Measurements from ENCODE around the gene HIRIP3. TPM values are rescaled to one million over a fixed set of nuclear protein-coding genes. Genes with fewer than 3 reads are reported as not detected.

The HIRIP3 gene
- total and polyA plus RNA-seq, 2 of the 13 experiments (the other 11 are each of a cell fraction or from before 2014, with no cell fraction given): 12.6 to 17.2 TPM

DNA sequence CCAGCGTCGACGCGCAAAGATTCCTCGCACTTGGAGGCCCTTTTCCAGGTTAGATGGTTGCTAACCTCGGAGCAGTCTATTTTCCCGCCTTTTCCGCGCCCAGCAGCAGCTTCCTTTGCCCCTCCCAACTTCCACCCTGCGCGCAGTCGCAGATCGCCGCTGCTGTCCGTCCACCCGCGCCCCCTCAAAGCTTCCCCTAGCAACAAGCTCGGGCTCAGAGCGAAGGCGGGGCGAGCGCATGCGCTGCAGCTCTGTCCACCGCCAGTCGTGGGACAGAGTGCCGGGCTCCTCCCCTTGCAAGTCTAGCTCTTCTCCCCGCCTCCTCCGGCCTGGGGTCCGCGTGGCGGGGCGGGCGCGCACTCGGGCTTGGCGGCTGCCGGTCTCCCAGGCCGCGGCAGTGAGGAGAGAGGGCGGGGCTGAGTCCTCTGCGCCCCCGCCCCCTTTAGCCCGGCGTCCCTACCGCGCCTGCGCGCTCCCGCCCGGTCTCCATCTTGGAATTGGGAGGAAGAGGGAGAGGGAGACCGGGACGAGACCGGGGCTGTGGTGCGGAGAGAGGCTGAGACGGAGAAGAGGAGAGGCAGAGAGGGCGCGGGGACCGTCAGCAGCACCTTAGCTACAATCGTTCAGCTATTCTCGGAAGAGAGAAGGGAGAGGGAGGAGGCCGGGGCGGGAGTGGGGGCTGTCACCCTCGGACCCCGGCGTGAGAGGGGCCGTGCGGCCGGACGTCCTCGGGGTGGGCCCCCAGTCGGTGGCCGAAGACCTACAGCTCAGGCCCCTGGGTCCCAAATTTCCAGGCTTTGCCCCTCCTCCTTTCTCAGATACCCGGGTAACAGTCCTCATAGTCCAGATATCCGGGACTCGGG, 21.8 kb downstream of the HIRIP3 start, which contains the start of gene TAOK2 (continued):
- TF ChIP-seq, protein P1, sequence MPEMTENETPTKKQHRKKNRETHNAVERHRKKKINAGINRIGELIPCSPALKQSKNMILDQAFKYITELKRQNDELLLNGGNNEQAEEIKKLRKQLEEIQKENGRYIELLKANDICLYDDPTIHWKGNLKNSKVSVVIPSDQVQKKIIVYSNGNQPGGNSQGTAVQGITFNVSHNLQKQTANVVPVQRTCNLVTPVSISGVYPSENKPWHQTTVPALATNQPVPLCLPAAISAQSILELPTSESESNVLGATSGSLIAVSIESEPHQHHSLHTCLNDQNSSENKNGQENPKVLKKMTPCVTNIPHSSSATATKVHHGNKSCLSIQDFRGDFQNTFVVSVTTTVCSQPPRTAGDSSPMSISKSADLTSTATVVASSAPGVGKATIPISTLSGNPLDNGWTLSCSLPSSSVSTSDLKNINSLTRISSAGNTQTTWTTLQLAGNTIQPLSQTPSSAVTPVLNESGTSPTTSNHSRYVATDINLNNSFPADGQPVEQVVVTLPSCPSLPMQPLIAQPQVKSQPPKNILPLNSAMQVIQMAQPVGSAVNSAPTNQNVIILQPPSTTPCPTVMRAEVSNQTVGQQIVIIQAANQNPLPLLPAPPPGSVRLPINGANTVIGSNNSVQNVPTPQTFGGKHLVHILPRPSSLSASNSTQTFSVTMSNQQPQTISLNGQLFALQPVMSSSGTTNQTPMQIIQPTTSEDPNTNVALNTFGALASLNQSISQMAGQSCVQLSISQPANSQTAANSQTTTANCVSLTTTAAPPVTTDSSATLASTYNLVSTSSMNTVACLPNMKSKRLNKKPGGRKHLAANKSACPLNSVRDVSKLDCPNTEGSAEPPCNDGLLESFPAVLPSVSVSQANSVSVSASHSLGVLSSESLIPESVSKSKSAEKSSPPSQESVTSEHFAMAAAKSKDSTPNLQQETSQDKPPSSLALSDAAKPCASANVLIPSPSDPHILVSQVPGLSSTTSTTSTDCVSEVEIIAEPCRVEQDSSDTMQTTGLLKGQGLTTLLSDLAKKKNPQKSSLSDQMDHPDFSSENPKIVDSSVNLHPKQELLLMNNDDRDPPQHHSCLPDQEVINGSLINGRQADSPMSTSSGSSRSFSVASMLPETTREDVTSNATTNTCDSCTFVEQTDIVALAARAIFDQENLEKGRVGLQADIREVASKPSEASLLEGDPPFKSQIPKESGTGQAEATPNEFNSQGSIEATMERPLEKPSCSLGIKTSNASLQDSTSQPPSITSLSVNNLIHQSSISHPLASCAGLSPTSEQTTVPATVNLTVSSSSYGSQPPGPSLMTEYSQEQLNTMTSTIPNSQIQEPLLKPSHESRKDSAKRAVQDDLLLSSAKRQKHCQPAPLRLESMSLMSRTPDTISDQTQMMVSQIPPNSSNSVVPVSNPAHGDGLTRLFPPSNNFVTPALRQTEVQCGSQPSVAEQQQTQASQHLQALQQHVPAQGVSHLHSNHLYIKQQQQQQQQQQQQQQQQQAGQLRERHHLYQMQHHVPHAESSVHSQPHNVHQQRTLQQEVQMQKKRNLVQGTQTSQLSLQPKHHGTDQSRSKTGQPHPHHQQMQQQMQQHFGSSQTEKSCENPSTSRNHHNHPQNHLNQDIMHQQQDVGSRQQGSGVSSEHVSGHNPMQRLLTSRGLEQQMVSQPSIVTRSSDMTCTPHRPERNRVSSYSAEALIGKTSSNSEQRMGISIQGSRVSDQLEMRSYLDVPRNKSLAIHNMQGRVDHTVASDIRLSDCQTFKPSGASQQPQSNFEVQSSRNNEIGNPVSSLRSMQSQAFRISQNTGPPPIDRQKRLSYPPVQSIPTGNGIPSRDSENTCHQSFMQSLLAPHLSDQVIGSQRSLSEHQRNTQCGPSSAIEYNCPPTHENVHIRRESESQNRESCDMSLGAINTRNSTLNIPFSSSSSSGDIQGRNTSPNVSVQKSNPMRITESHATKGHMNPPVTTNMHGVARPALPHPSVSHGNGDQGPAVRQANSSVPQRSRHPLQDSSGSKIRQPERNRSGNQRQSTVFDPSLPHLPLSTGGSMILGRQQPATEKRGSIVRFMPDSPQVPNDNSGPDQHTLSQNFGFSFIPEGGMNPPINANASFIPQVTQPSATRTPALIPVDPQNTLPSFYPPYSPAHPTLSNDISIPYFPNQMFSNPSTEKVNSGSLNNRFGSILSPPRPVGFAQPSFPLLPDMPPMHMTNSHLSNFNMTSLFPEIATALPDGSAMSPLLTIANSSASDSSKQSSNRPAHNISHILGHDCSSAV (CRISPR knock-in tag; IDR thresholded peaks at IDR 0.05; ENCODE audit: borderline replicate concordance): no peak
- TF ChIP-seq ZSCAN9 (CRISPR knock-in tag; IDR thresholded peaks at IDR 0.05; ENCODE audit: borderline replicate concordance): peak; percentile 90; the same call in 1 of the 2 replicates
- TF ChIP-seq ZNF83 (CRISPR knock-in tag; IDR thresholded peaks at IDR 0.05; ENCODE audit: borderline replicate concordance): peak; percentile 28; the same call in 1 of the 2 replicates
- TF ChIP-seq ZNF333 (CRISPR knock-in tag; IDR thresholded peaks at IDR 0.05; ENCODE audit: borderline replicate concordance): peak; percentile 68; the same call in 1 of the 2 replicates
- peak; percentile 68; the same call in 1 of the 2 replicates for TF ChIP-seq ZNF564 (CRISPR knock-in tag; IDR thresholded peaks at IDR 0.05)
- TF ChIP-seq, protein P2, sequence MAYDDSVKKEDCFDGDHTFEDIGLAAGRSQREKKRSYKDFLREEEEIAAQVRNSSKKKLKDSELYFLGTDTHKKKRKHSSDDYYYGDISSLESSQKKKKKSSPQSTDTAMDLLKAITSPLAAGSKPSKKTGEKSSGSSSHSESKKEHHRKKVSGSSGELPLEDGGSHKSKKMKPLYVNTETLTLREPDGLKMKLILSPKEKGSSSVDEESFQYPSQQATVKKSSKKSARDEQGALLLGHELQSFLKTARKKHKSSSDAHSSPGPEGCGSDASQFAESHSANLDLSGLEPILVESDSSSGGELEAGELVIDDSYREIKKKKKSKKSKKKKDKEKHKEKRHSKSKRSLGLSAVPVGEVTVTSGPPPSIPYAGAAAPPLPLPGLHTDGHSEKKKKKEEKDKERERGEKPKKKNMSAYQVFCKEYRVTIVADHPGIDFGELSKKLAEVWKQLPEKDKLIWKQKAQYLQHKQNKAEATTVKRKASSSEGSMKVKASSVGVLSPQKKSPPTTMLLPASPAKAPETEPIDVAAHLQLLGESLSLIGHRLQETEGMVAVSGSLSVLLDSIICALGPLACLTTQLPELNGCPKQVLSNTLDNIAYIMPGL (CRISPR knock-in tag; IDR thresholded peaks at IDR 0.05; ENCODE audit: borderline replicate concordance in 1 of 2, low read depth in 1 of 2): peak; percentile 72 to 78; a peak in 3 of 4 replicates
- TF ChIP-seq ZNF530 (CRISPR knock-in tag; IDR thresholded peaks at IDR 0.05; ENCODE audit: low read depth): no peak
- TF ChIP-seq HOXA3 (CRISPR knock-in tag; IDR thresholded peaks at IDR 0.05): peak; percentile 87
- TF ChIP-seq, protein P3, sequence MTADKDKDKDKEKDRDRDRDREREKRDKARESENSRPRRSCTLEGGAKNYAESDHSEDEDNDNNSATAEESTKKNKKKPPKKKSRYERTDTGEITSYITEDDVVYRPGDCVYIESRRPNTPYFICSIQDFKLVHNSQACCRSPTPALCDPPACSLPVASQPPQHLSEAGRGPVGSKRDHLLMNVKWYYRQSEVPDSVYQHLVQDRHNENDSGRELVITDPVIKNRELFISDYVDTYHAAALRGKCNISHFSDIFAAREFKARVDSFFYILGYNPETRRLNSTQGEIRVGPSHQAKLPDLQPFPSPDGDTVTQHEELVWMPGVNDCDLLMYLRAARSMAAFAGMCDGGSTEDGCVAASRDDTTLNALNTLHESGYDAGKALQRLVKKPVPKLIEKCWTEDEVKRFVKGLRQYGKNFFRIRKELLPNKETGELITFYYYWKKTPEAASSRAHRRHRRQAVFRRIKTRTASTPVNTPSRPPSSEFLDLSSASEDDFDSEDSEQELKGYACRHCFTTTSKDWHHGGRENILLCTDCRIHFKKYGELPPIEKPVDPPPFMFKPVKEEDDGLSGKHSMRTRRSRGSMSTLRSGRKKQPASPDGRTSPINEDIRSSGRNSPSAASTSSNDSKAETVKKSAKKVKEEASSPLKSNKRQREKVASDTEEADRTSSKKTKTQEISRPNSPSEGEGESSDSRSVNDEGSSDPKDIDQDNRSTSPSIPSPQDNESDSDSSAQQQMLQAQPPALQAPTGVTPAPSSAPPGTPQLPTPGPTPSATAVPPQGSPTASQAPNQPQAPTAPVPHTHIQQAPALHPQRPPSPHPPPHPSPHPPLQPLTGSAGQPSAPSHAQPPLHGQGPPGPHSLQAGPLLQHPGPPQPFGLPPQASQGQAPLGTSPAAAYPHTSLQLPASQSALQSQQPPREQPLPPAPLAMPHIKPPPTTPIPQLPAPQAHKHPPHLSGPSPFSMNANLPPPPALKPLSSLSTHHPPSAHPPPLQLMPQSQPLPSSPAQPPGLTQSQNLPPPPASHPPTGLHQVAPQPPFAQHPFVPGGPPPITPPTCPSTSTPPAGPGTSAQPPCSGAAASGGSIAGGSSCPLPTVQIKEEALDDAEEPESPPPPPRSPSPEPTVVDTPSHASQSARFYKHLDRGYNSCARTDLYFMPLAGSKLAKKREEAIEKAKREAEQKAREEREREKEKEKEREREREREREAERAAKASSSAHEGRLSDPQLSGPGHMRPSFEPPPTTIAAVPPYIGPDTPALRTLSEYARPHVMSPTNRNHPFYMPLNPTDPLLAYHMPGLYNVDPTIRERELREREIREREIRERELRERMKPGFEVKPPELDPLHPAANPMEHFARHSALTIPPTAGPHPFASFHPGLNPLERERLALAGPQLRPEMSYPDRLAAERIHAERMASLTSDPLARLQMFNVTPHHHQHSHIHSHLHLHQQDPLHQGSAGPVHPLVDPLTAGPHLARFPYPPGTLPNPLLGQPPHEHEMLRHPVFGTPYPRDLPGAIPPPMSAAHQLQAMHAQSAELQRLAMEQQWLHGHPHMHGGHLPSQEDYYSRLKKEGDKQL (CRISPR knock-in tag; IDR thresholded peaks at IDR 0.05; ENCODE audit: low read depth): no peak
- peak; percentile 95 for TF ChIP-seq YY1 (IDR thresholded peaks at IDR 0.05; ENCODE audit: insufficient read depth, insufficient replicate concordance, low read depth, low read length)

Data from HepG2 (cell line).